Esophagus muscularis mucosa (tissue), 4 donors: Measurements from ENCODE around the gene CRHBP. TPM values are rescaled to one million over a fixed set of nuclear protein-coding genes. Genes with fewer than 3 reads are reported as not detected.

Experiments
- DNase-seq: peaks from one replicate; pipeline ENCODE4 v3.0.0-alpha.2; 2017; ENCODE audit errors: extremely low spot score
- H3K27ac ChIP-seq, 4 donors: fragments of 200-600 bp; sonication (generic); replicated peaks in 1 of 4; 1 replicate in 3 of 4; 2 replicates in 1 of 4; pipeline ENCODE4 v1.5.1; 2016 to 2019; ENCODE audit warnings: mild to moderate bottlenecking in 1 of 4
- H3K27me3 ChIP-seq, 4 donors: fragments of 200-600 bp; sonication (generic); one replicate each; pipeline versions ENCODE4 v1.5.1 to v1.6.0; 2016 to 2019
- H3K36me3 ChIP-seq, 4 donors: fragments of 200-600 bp; sonication (generic); one replicate each; pipeline ENCODE4 v1.5.1; 2016 to 2019
- H3K4me1 ChIP-seq, 4 donors: fragments of 200-600 bp; sonication (generic); one replicate each; pipeline ENCODE4 v1.5.1; 2016 to 2019
- H3K4me3 ChIP-seq, 4 donors: fragments of 200-600 bp; sonication (generic); 1 replicate in 2 of 4; 2 replicates in 2 of 4; pipeline ENCODE4 v1.5.1; 2016 to 2019; ENCODE audit warnings: mild to moderate bottlenecking in 4 of 4, moderate library complexity in 1 of 4
- H3K9me3 ChIP-seq, 4 donors: fragments of 200-600 bp; sonication (generic); 1 replicate in 3 of 4; 2 replicates in 1 of 4; pipeline ENCODE4 v1.5.1; 2016 to 2019
- EP300 ChIP-seq: sonication (generic); formaldehyde crosslinking; IDR thresholded peaks from one replicate; pipeline ENCODE4 v1.6.1; 2017; ENCODE audit warnings: antibody characterized with exemption
- POLR2A ChIP-seq: fragments of 450-650 bp; IDR thresholded peaks from one replicate; pipeline ENCODE4 v1.6.1; 2017; ENCODE audit warnings: antibody characterized with exemption, moderate library complexity, mild to moderate bottlenecking, low read depth
- POLR2AphosphoS5 ChIP-seq, 2 donors: sonication (generic); formaldehyde crosslinking; IDR thresholded peaks; one replicate each; pipeline ENCODE4 v1.6.1; 2017; ENCODE audit warnings: antibody characterized with exemption in 2 of 2
- WGBS: methylation state at CpG from one replicate; pipeline ENCODE4 v1.1.5; 2018; 5-methylcytosine and 5-hydroxymethylcytosine counted together
- intact Hi-C: fragments of 100-400 bp; cut with DNase I; formaldehyde crosslinking; loops from one replicate; pipeline ENCODE4 v1.15.1; 2023
- total RNA-seq, 4 donors: library from RNA; depleted of rRNA; stranded (reverse); fragments of >200 nt; gene quantifications; one replicate each; pipeline versions ENCODE4 v1.1.0 to v1.2.1, GENCODE V29; 2016
- TF ChIP-seq, protein P1 (sequence below), 3 experiments: fragments of 200-600 bp in 2 of 3; fragments of 450-650 bp in 1 of 3; sonication (generic) in 2 of 3; IDR thresholded peaks; one replicate each; pipeline ENCODE4 v1.5.1; 2017 to 2019; ENCODE audit warnings: antibody characterized with exemption in 3 of 3, mild to moderate bottlenecking in 2 of 3, moderate library complexity in 1 of 3

Gene CRHBP
- total RNA-seq, 4 donors from 2014 or later = 0.52 to 1.8 (median 0.84) TPM; not detected in 1

DNA sequence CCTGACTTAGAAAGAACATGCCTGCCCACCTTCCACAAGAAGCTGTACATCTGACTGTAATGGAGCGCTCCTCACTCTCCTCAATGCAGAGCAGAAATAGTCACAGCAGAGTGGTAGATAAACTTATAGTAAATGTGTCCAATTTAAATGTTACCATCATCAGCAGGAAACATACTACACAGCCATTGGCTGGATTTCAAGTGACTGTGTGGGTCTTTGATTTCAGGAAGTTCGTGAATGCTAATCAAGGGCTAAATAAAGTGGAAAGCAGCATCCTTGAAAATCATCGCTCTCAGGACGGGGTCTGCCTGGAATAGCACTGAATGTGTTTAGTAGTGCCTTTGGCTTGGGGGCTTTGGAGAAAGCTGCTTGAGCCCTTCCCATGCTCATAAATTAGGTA, 32.4 kb upstream of the CRHBP start:
- H3K4me1 ChIP-seq = no peaks in the 10 kb centered on the region
- intact Hi-C loops = no loop called here
- no peaks in the 10 kb centered on the region for H3K27me3 ChIP-seq
- H3K36me3 ChIP-seq = no peaks in the 10 kb centered on the region
- TF ChIP-seq POLR2AphosphoS5 (IDR thresholded peaks at IDR 0.05) = no peak
- TF ChIP-seq POLR2A = no peak
- TF ChIP-seq EP300 = no peak
- TF ChIP-seq, protein P1, sequence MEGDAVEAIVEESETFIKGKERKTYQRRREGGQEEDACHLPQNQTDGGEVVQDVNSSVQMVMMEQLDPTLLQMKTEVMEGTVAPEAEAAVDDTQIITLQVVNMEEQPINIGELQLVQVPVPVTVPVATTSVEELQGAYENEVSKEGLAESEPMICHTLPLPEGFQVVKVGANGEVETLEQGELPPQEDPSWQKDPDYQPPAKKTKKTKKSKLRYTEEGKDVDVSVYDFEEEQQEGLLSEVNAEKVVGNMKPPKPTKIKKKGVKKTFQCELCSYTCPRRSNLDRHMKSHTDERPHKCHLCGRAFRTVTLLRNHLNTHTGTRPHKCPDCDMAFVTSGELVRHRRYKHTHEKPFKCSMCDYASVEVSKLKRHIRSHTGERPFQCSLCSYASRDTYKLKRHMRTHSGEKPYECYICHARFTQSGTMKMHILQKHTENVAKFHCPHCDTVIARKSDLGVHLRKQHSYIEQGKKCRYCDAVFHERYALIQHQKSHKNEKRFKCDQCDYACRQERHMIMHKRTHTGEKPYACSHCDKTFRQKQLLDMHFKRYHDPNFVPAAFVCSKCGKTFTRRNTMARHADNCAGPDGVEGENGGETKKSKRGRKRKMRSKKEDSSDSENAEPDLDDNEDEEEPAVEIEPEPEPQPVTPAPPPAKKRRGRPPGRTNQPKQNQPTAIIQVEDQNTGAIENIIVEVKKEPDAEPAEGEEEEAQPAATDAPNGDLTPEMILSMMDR (IDR thresholded peaks at IDR 0.05) = no peak
- no peak for DNase-seq
- peaks cover 0 to 4% (median under 1%) of the 10 kb centered on the region in 4 donors for H3K9me3 ChIP-seq
- H3K27ac ChIP-seq = no peak overlapping the region
- no peak overlapping the region for H3K4me3 ChIP-seq
- WGBS = 67% methylated on average over 2 of the region's 4 CpGs

DNA sequence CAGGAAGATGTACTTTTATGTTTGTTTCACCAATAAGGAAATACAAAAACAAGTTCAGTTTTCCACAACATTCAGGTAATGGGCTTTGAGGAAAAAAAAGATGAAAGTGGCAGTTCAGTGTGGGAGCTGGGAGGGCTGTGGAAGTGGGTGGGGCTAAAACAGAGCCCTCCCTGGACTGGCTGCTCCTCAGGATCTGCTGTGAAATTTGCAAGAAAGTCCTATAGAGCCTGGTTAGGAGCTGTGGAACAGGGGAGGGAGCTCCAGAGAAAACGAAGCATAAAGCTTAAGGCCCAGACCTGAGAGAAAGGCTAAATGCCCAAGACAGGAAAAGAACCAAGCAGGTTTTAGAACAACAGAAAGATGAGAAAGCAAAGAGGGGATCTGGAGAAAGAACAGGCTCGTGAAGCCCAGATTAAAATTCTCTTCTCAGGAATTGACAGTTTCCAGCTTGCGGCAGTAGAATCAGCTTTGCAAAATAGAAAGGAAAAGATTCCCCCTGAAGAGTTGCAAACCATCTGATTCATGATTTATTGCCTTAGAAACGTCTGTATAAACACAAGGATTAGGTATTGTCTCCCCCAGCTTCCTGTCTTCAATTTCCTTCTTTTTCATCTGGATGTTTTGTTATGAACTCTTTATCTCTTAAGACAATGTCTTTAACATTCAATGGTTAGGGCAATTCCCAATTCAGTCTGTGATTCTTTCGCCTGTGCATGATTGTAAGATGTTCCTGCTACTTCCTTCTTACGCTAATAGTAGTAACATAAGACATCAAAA, 26.3 kb upstream of the CRHBP start:
- intact Hi-C loops = no loop called here
- Histone ChIP-seq H3K4me3 (no peak overlapping the region), H3K36me3 (no peaks in the 10 kb centered on the region), H3K4me1 (no peaks in the 10 kb centered on the region), H3K27me3 (no peaks in the 10 kb centered on the region), H3K9me3 (no peaks in the 10 kb centered on the region), H3K27ac (no peak overlapping the region)
- 31% methylated on average over 6 of the region's 6 CpGs for WGBS
- TF ChIP-seq POLR2AphosphoS5 (IDR thresholded peaks at IDR 0.05) (no peak), POLR2A (no peak), EP300 (no peak)
- TF ChIP-seq, protein P1 (IDR thresholded peaks at IDR 0.05) = no peak
- no peak for DNase-seq

DNA sequence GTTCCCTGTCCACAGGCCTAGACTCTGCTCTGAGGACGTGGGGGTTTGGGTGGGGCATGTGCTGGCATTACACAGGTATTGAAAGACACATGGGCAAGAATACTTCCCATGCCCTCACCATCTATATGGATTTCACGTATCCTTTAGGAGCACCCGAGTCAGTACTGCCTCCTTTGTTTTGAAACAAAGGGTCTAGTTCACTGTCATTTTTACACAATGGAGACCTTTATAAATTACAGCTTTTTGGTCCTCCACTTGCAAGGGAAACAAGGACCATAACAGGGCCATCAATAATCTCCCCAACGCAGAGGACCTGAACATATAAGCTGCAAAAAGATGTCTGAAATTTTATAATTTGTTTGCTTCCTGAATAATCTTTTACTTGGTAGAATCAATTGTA, 24.9 kb upstream of the CRHBP start:
- H3K9me3 ChIP-seq = no peaks in the 10 kb centered on the region
- H3K27me3 ChIP-seq = no peaks in the 10 kb centered on the region
- 82% methylated on average over 4 of the region's 4 CpGs for WGBS
- no peak for TF ChIP-seq POLR2AphosphoS5 (IDR thresholded peaks at IDR 0.05)
- TF ChIP-seq, protein P1 (IDR thresholded peaks at IDR 0.05) = no peak
- no peak for TF ChIP-seq EP300
- TF ChIP-seq POLR2A = no peak
- intact Hi-C loops = no loop called here
- H3K4me3 ChIP-seq = no peak overlapping the region
- no peak overlapping the region for H3K27ac ChIP-seq
- no peaks in the 10 kb centered on the region for H3K36me3 ChIP-seq
- no peak for DNase-seq
- no peaks in the 10 kb centered on the region for H3K4me1 ChIP-seq

DNA sequence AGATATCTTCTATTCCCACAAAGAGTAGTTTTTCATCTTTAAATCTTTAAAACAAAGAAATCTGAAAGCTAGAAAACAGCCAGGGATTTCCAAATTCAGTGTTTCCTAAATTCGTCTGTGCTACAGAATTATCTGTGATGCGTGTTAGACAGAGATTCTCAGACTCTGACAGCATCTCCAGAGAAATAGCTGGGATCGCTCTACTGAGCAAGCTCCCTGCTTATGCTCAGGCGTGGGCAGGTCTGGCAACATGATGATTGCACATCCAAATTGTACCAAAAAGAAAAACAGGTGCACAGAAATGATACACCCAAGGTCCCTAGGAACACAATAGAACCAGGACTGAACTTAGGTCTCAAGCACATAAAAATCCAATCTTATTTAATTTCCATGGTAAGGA, 22.8 kb upstream of the CRHBP start:
- no peaks in the 10 kb centered on the region for H3K36me3 ChIP-seq
- no peaks in the 10 kb centered on the region for H3K9me3 ChIP-seq
- no peaks in the 10 kb centered on the region for H3K27me3 ChIP-seq
- DNase-seq = no peak
- TF ChIP-seq, protein P1 (IDR thresholded peaks at IDR 0.05) = no peak
- TF ChIP-seq EP300 (no peak), POLR2AphosphoS5 (IDR thresholded peaks at IDR 0.05) (no peak), POLR2A (no peak)
- WGBS = 80% methylated on average over 4 of the region's 4 CpGs
- intact Hi-C loops = no loop called here
- no peaks in the 10 kb centered on the region for H3K4me1 ChIP-seq
- H3K27ac ChIP-seq = no peak overlapping the region
- no peak overlapping the region for H3K4me3 ChIP-seq

DNA sequence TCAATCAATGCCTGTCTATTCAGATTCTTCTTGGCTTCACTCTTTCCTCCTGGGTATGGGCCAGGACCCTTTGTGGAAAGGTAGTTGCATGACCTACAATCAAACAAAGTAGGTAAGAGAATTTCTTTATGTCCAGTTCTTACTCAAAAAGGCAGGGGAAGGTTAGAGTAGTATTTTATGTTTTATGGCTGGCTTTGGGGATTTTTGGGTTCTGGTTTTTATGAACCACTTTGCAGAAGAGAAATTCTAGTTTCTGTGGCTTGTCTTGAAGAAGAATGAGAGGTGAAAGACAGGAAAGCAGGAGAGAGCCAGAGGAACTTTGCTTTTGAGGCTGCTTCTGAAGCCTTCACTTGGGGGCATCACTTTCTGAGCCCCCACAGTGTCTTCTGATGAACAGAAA, 14.7 kb upstream of the CRHBP start:
- Histone ChIP-seq H3K4me3 (no peak overlapping the region), H3K9me3 (no peaks in the 10 kb centered on the region), H3K36me3 (no peaks in the 10 kb centered on the region), H3K27me3 (no peaks in the 10 kb centered on the region), H3K4me1 (no peaks in the 10 kb centered on the region), H3K27ac (no peak overlapping the region)
- TF ChIP-seq EP300 (no peak), POLR2AphosphoS5 (IDR thresholded peaks at IDR 0.05) (no peak), POLR2A (no peak)
- TF ChIP-seq, protein P1 (IDR thresholded peaks at IDR 0.05) = no peak
- DNase-seq = no peak
- intact Hi-C loops = no loop called here
